Neural cell (in vitro differentiated cells): ENCODE results near the gene PLBD2. TPM values are rescaled to one million over a fixed set of nuclear protein-coding genes. Genes with fewer than 3 reads are reported as not detected.

ENCODE experiments used
- H2AFZ ChIP-seq: fragments of 200-600, 300-800 bp; sonication (generic), shearing (Covaris generic); 2 replicates; pipeline ENCODE4 v1.6.0; 2014; ENCODE audit warnings: low read depth, mild to moderate bottlenecking, antibody characterized with exemption, low read length, moderate library complexity
- H3F3A ChIP-seq: fragments of 200-600 bp; shearing (Covaris generic); 2 replicates; pipeline ENCODE4 v1.6.1; 2016; ENCODE audit warnings: mild to moderate bottlenecking, moderate library complexity, mixed read lengths, antibody characterized with exemption, low read length; ENCODE audit not compliant: insufficient read depth, poor library complexity, severe bottlenecking
- H3K27ac ChIP-seq: fragments of 200-600, 300-800 bp; sonication (generic), shearing (Covaris generic); 2 replicates; pipeline ENCODE4 v1.5.1; 2014; ENCODE audit warnings: mild to moderate bottlenecking, low read length, moderate library complexity
- H3K27me3 ChIP-seq: fragments of 300-800, 200-600 bp; sonication (generic), shearing (Covaris generic); 2 replicates; pipeline ENCODE4 v1.6.0; 2014; ENCODE audit warnings: mild to moderate bottlenecking, low read depth, low read length, moderate library complexity; ENCODE audit not compliant: insufficient read depth
- H3K36me3 ChIP-seq: fragments of 300-800, 200-600 bp; sonication (generic), shearing (Covaris generic); 2 replicates; pipeline ENCODE4 v1.5.1; 2014; ENCODE audit warnings: mild to moderate bottlenecking, antibody characterized with exemption, low read length, moderate library complexity; ENCODE audit not compliant: insufficient read depth
- H3K4me2 ChIP-seq: fragments of 300-800, 200-600 bp; sonication (generic), shearing (Covaris generic); 2 replicates; pipeline ENCODE4 v1.6.0; 2014; ENCODE audit warnings: mild to moderate bottlenecking, low read length
- H3K4me3 ChIP-seq: fragments of 300-800, 200-600 bp; sonication (generic), shearing (Covaris generic); 2 replicates; pipeline ENCODE4 v1.5.1; 2014; ENCODE audit warnings: mild to moderate bottlenecking, low read length, moderate library complexity
- H3K79me2 ChIP-seq: fragments of 200-600 bp; shearing (Covaris generic); replicated peaks from 2 replicates; pipeline ENCODE4 v1.6.0; 2014; ENCODE audit warnings: mild to moderate bottlenecking, low read length, moderate library complexity; ENCODE audit not compliant: insufficient read depth
- H3K9ac ChIP-seq: fragments of 300-800, 200-600 bp; sonication (generic), shearing (Covaris generic); 2 replicates; pipeline ENCODE4 v1.6.1; 2016; ENCODE audit warnings: mild to moderate bottlenecking, low read length, mixed read lengths
- H3K9me2 ChIP-seq: fragments of 200-600 bp; shearing (Covaris generic); 2 replicates; pipeline ENCODE4 v1.6.1; 2016; ENCODE audit warnings: mild to moderate bottlenecking, low read length, mixed read lengths; ENCODE audit not compliant: insufficient read depth
- H3K9me3 ChIP-seq: fragments of 200-600, 300-800 bp; sonication (generic), shearing (Covaris generic); 2 replicates; pipeline ENCODE4 v1.6.1; 2016; ENCODE audit warnings: mild to moderate bottlenecking, mixed run types, low read length, moderate library complexity, mixed read lengths
- H4K20me1 ChIP-seq: fragments of 200-600 bp; shearing (Covaris generic); 2 replicates; pipeline ENCODE4 v1.6.1; 2016; ENCODE audit warnings: mild to moderate bottlenecking, mixed run types; ENCODE audit not compliant: insufficient read depth
- CTCF ChIP-seq: fragments of 450-650 bp; IDR thresholded peaks from 2 replicates; pipeline ENCODE4 v1.5.1; 2014; ENCODE audit warnings: antibody characterized with exemption, mild to moderate bottlenecking, moderate library complexity; ENCODE audit not compliant: poor library complexity, severe bottlenecking
- EP300 ChIP-seq: fragments of 450-650 bp; conservative IDR thresholded peaks from 2 replicates; pipeline ENCODE4 v1.6.1; 2014; ENCODE audit warnings: antibody characterized with exemption, mild to moderate bottlenecking, moderate library complexity; ENCODE audit not compliant: poor library complexity, severe bottlenecking
- EZH2 ChIP-seq: fragments of 200-600, 300-800 bp; shearing (Covaris generic), sonication (generic); IDR thresholded peaks from 2 replicates; pipeline ENCODE4 v1.6.1; 2014; ENCODE audit warnings: antibody characterized with exemption, low read length, borderline replicate concordance, mild to moderate bottlenecking; ENCODE audit not compliant: insufficient read depth, poor library complexity, severe bottlenecking
- MXI1 ChIP-seq: fragments of 450-650 bp; conservative IDR thresholded peaks from 2 replicates; pipeline ENCODE4 v1.6.1; 2014; ENCODE audit warnings: antibody characterized with exemption, mild to moderate bottlenecking; ENCODE audit not compliant: poor library complexity, severe bottlenecking
- POLR2AphosphoS5 ChIP-seq: IDR thresholded peaks from 2 replicates; pipeline ENCODE4 v1.6.1; 2012
- RAD21 ChIP-seq: fragments of 450-650 bp; conservative IDR thresholded peaks from 2 replicates; pipeline ENCODE4 v1.6.1; 2014; ENCODE audit warnings: antibody characterized with exemption, mild to moderate bottlenecking, moderate library complexity
- SMC3 ChIP-seq: fragments of 450-650 bp; conservative IDR thresholded peaks from 2 replicates; pipeline ENCODE4 v1.6.1; 2014; ENCODE audit warnings: antibody characterized with exemption, mild to moderate bottlenecking, moderate library complexity; ENCODE audit not compliant: poor library complexity
- TAF1 ChIP-seq: IDR thresholded peaks from 2 replicates; pipeline ENCODE4 v1.6.1; 2012; ENCODE audit warnings: low read depth
- polyA plus RNA-seq: library from polyadenylated mRNA; depleted of rRNA; stranded (reverse); fragments of >200 nt; gene quantifications from 2 replicates; pipeline ENCODE4 v1.2.3, GENCODE V29; 2014
- TF ChIP-seq, protein P1 (sequence below): IDR thresholded peaks from 2 replicates; pipeline ENCODE4 v1.6.1; 2012; ENCODE audit warnings: borderline replicate concordance

PLBD2 gene
- polyA plus RNA-seq, 1 donor from 2014 or later, result 4.8 TPM

DNA sequence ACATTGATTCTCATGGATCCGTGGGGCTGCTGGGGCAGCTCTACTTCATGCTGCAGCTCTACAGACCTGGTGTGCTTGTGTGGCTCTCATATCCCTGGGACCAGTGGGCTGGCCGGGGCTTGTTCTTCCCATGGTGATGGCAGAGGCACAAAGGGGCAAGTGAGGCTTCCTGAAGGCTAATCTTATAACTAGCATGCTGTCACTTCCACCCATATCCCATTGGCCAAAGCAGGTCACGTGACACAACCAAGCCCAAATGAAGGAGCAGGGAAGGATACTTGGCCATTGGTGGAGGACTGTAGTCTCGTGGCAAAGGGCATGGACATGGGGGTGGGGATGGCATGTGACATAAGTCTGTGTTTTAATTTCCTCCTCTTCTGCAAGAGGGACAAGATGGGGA, 9.9 kb downstream of the PLBD2 start:
- Histone ChIP-seq H3K27ac (no peak overlapping the region), H3K9ac (no peak overlapping the region), H2AFZ (no peak overlapping the region), H3F3A (no peaks in the 10 kb centered on the region), H3K27me3 (no peaks in the 10 kb centered on the region), H3K79me2 (no peaks in the 10 kb centered on the region), H3K4me3 (no peak overlapping the region), H3K4me2 (no peak overlapping the region), H4K20me1 (no peaks in the 10 kb centered on the region), H3K36me3 (no peaks in the 10 kb centered on the region), H3K9me3 (no peaks in the 10 kb centered on the region), H3K9me2 (no peaks in the 10 kb centered on the region)
- TF ChIP-seq EP300, result no peak
- no peak for TF ChIP-seq MXI1
- TF ChIP-seq EZH2, result no peak
- TF ChIP-seq POLR2AphosphoS5, result no peak
- no peak for TF ChIP-seq SMC3
- TF ChIP-seq TAF1, result no peak
- TF ChIP-seq, protein P1, sequence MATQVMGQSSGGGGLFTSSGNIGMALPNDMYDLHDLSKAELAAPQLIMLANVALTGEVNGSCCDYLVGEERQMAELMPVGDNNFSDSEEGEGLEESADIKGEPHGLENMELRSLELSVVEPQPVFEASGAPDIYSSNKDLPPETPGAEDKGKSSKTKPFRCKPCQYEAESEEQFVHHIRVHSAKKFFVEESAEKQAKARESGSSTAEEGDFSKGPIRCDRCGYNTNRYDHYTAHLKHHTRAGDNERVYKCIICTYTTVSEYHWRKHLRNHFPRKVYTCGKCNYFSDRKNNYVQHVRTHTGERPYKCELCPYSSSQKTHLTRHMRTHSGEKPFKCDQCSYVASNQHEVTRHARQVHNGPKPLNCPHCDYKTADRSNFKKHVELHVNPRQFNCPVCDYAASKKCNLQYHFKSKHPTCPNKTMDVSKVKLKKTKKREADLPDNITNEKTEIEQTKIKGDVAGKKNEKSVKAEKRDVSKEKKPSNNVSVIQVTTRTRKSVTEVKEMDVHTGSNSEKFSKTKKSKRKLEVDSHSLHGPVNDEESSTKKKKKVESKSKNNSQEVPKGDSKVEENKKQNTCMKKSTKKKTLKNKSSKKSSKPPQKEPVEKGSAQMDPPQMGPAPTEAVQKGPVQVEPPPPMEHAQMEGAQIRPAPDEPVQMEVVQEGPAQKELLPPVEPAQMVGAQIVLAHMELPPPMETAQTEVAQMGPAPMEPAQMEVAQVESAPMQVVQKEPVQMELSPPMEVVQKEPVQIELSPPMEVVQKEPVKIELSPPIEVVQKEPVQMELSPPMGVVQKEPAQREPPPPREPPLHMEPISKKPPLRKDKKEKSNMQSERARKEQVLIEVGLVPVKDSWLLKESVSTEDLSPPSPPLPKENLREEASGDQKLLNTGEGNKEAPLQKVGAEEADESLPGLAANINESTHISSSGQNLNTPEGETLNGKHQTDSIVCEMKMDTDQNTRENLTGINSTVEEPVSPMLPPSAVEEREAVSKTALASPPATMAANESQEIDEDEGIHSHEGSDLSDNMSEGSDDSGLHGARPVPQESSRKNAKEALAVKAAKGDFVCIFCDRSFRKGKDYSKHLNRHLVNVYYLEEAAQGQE, result no peak
- no peak for TF ChIP-seq CTCF
- TF ChIP-seq RAD21, result no peak

DNA sequence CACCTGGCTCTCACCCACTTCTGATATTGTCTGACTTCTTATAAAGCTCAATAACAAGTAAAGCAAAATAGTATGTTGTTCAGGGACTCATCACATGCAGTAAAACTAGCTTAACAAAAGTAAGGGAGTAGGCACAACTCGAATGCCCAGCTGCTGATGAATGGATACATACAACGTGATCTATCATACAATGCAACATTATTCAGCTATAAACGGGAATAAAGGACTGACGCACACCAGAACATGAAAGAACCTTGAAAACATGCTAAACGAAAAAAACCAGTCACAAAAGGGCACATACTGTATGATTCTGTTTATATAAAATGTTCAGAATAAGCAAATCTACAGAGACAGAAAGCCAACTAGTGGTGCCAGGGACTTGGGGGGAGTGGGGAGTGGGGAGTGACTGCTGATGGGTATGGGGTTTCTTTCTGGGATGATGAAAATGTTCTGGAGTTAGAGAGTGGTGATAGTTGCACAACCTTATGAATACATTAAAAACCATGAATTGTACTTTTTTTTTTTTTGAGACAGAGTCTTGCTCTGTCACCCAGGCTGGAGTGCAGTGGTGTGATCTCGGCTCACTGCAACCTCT, 11.1 kb downstream of the PLBD2 start:
- H3K9ac ChIP-seq, result no peak overlapping the region
- no peaks in the 10 kb centered on the region for H3K9me3 ChIP-seq
- H3F3A ChIP-seq, result no peaks in the 10 kb centered on the region
- no peaks in the 10 kb centered on the region for H3K79me2 ChIP-seq
- H3K4me2 ChIP-seq, result no peak overlapping the region
- no peak overlapping the region for H3K4me3 ChIP-seq
- no peaks in the 10 kb centered on the region for H3K27me3 ChIP-seq
- H3K36me3 ChIP-seq, result no peaks in the 10 kb centered on the region
- H3K27ac ChIP-seq, result no peak overlapping the region
- no peaks in the 10 kb centered on the region for H4K20me1 ChIP-seq
- TF ChIP-seq EP300 (no peak), POLR2AphosphoS5 (no peak), CTCF (no peak), TAF1 (no peak), EZH2 (no peak), MXI1 (no peak), SMC3 (no peak), RAD21 (no peak)
- TF ChIP-seq, protein P1, result no peak
- H2AFZ ChIP-seq, result no peak overlapping the region
- no peaks in the 10 kb centered on the region for H3K9me2 ChIP-seq
